A549 (cell line): Measurements from ENCODE around the gene LIN7A.

Source experiments
- CBX2 ChIP-seq: fragments of 200-600 bp; sonication (generic); IDR thresholded peaks from 2 replicates; pipeline ENCODE4 v1.6.1; 2016; ENCODE audit warnings: low read depth, mild to moderate bottlenecking, borderline replicate concordance
- CEBPB ChIP-seq, 2 experiments: fragments of >200 bp in 1 of 2; sonication (Bioruptor Twin) in 1 of 2; formaldehyde crosslinking in 1 of 2; IDR thresholded peaks; 2 replicates each; pipeline ENCODE4 v1.6.1; 2012 to 2016
- CTCF ChIP-seq: fragments of >200 bp; sonication (Bioruptor Twin); formaldehyde crosslinking; IDR thresholded peaks from 3 replicates; pipeline ENCODE4 v1.5.1; 2016
- ESRRA ChIP-seq: fragments of 150-350 bp; IDR thresholded peaks from 2 replicates; pipeline ENCODE4 v1.6.1; 2014; ENCODE audit warnings: mild to moderate bottlenecking, low read length, borderline replicate concordance
- FOSL2 ChIP-seq, 2 experiments: fragments of 450-650 bp in 1 of 2; fragments of >200 bp in 1 of 2; sonication (Bioruptor Twin) in 1 of 2; formaldehyde crosslinking; IDR thresholded peaks; 2 replicates each; pipeline versions ENCODE4 v1.5.0 to v1.6.1; 2016 to 2020; ENCODE audit warnings: mild to moderate bottlenecking in 1 of 2, moderate library complexity in 1 of 2
- RAD21 ChIP-seq, 2 experiments: fragments of >200 bp in 1 of 2; sonication (Bioruptor Twin) in 1 of 2; formaldehyde crosslinking in 1 of 2; IDR thresholded peaks in 1 of 2; conservative IDR thresholded peaks in 1 of 2; 2 replicates in 1 of 2; 3 replicates in 1 of 2; pipeline ENCODE4 v1.6.1; 2012 to 2018; ENCODE audit warnings: inconsistent platforms in 1 of 2
- SMC3 ChIP-seq: fragments of >200 bp; sonication (Bioruptor Twin); formaldehyde crosslinking; IDR thresholded peaks from 3 replicates; pipeline ENCODE4 v1.6.1; 2018; ENCODE audit warnings: inconsistent platforms
- TF ChIP-seq, protein P1 (sequence below): IDR thresholded peaks from 2 replicates; pipeline ENCODE4 v1.6.1; 2012

DNA sequence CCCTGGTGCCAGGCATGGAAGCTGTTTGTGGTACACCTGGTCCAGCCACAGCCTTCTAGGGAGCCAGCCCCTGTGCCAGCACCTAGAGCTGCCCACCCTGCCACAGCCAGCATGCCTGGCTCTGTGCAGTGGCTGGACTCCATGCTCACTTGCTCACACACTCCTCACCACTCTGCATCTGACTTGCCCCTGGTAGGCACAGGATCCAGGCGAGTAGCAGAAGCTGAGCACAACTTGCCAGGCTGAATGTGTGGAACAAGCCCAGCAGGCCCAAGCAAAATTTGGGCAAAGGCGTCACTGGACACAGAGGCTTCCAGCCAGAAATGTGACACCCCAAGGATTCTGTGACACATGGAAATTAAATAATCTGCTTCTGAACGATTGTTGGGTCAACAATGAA lies 114.3 kb downstream of the LIN7A start:
- TF ChIP-seq FOSL2 (IDR thresholded peaks at IDR 0.05) (no peak), FOSL2 (CRISPR knock-in tag; IDR thresholded peaks at IDR 0.05) (no peak), CTCF (no peak), ESRRA (no peak), RAD21 (conservative IDR thresholded peaks at IDR 0.05 in 1 of 2, IDR thresholded peaks at IDR 0.05 in 1 of 2) (no peak), CEBPB (IDR thresholded peaks at IDR 0.05) (no peak), CBX2 (no peak), SMC3 (no peak)
- TF ChIP-seq, protein P1, sequence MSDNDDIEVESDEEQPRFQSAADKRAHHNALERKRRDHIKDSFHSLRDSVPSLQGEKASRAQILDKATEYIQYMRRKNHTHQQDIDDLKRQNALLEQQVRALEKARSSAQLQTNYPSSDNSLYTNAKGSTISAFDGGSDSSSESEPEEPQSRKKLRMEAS: no peak
